Osteoblast (primary cell): ENCODE measurements around the gene PSMD13. TPM values are rescaled to one million over a fixed set of nuclear protein-coding genes. Genes with fewer than 3 reads are reported as not detected.

Source experiments
- DNase-seq: peaks from one replicate; pipeline ENCODE4 v3.0.0; 2011; ENCODE audit warnings: low spot score, mixed read lengths; ENCODE audit not compliant: insufficient read length; ENCODE audit errors: missing footprints
- H2AFZ ChIP-seq: 2 replicates; pipeline ENCODE4 v1.6.0; 2011; ENCODE audit warnings: mild to moderate bottlenecking, low read length
- H3K27ac ChIP-seq: 2 replicates; pipeline ENCODE4 v1.5.1; 2011; ENCODE audit warnings: mild to moderate bottlenecking, low read depth, low read length, moderate library complexity
- H3K27me3 ChIP-seq: 2 replicates; pipeline ENCODE4 v1.6.0; 2012; ENCODE audit warnings: mild to moderate bottlenecking, control low read depth, inconsistent platforms, low read length, moderate library complexity; ENCODE audit not compliant: insufficient read depth
- H3K36me3 ChIP-seq: 2 replicates; pipeline ENCODE4 v1.5.1; 2011; ENCODE audit warnings: mild to moderate bottlenecking, low read length, control low read depth, moderate library complexity; ENCODE audit not compliant: insufficient read depth
- H3K4me1 ChIP-seq: 2 replicates; pipeline ENCODE4 v1.5.1; 2011; ENCODE audit warnings: mild to moderate bottlenecking, low read length, control low read depth, moderate library complexity; ENCODE audit not compliant: insufficient read depth
- H3K4me2 ChIP-seq: 2 replicates; pipeline ENCODE4 v1.6.0; 2011; ENCODE audit warnings: mild to moderate bottlenecking, low read length; ENCODE audit not compliant: insufficient read depth
- H3K4me3 ChIP-seq: fragments of 200-600 bp; sonication (generic); 3 replicates; pipeline ENCODE4 v1.5.1; 2012; ENCODE audit warnings: mild to moderate bottlenecking, low read length, inconsistent platforms; ENCODE audit not compliant: insufficient read depth
- H3K79me2 ChIP-seq: 2 replicates; pipeline ENCODE4 v1.6.0; 2012; ENCODE audit warnings: mild to moderate bottlenecking, low read length, control low read depth, inconsistent platforms; ENCODE audit not compliant: insufficient read depth
- H3K9me3 ChIP-seq: 2 replicates; pipeline ENCODE4 v1.5.1; 2011; ENCODE audit warnings: low read depth, low read length, control low read depth
- H4K20me1 ChIP-seq: 2 replicates; pipeline ENCODE4 v1.6.0; 2012; ENCODE audit warnings: mild to moderate bottlenecking, low read length, control low read depth; ENCODE audit not compliant: insufficient read depth
- total RNA-seq: library from RNA; depleted of rRNA; stranded (reverse); fragments of >200 nt; gene quantifications from 2 replicates; pipeline ENCODE4 v1.2.3, GENCODE V29; 2012
- TF ChIP-seq, protein P1 (sequence below): IDR thresholded peaks from 2 replicates; pipeline ENCODE4 v1.5.1; 2011; ENCODE audit warnings: mild to moderate bottlenecking, low read depth, low read length, moderate library complexity; ENCODE audit errors: extremely low read depth

PSMD13 gene
- total RNA-seq, 1 donor = 110 TPM

DNA sequence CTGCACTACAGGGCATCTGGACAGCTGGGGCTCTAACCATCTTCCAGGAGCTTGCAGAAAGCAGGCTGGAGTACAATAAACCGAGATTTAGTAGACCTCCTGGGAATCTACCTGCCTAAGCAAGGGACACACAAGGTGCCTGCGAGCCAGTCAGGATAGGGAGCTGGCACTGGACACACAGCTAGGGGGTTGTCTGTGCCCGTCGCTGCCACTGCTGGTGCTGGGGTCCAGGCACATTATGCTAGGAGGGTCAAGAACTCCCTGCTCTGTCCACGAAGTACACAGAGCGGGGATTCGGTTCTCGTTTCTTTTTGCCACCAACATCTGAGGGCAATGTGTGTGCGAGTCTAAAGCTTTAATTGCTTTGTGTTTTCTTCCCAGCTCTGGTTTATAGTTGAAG lies 25.0 kb upstream of the PSMD13 start:
- Histone ChIP-seq H3K4me3 (no peak overlapping the region), H3K9me3 (no peaks in the 10 kb centered on the region), H3K27me3 (no peaks in the 10 kb centered on the region), H3K79me2 (peaks cover 58% of the 10 kb centered on the region), H3K27ac (peak overlapping the region; percentile 90), H3K36me3 (peaks cover 59% of the 10 kb centered on the region), H2AFZ (no peak overlapping the region), H3K4me1 (peaks cover 21% of the 10 kb centered on the region), H3K4me2 (no peak overlapping the region), H4K20me1 (peaks cover 48% of the 10 kb centered on the region)
- DNase-seq = peak; percentile 31
- TF ChIP-seq, protein P1, sequence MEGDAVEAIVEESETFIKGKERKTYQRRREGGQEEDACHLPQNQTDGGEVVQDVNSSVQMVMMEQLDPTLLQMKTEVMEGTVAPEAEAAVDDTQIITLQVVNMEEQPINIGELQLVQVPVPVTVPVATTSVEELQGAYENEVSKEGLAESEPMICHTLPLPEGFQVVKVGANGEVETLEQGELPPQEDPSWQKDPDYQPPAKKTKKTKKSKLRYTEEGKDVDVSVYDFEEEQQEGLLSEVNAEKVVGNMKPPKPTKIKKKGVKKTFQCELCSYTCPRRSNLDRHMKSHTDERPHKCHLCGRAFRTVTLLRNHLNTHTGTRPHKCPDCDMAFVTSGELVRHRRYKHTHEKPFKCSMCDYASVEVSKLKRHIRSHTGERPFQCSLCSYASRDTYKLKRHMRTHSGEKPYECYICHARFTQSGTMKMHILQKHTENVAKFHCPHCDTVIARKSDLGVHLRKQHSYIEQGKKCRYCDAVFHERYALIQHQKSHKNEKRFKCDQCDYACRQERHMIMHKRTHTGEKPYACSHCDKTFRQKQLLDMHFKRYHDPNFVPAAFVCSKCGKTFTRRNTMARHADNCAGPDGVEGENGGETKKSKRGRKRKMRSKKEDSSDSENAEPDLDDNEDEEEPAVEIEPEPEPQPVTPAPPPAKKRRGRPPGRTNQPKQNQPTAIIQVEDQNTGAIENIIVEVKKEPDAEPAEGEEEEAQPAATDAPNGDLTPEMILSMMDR = no peak

DNA sequence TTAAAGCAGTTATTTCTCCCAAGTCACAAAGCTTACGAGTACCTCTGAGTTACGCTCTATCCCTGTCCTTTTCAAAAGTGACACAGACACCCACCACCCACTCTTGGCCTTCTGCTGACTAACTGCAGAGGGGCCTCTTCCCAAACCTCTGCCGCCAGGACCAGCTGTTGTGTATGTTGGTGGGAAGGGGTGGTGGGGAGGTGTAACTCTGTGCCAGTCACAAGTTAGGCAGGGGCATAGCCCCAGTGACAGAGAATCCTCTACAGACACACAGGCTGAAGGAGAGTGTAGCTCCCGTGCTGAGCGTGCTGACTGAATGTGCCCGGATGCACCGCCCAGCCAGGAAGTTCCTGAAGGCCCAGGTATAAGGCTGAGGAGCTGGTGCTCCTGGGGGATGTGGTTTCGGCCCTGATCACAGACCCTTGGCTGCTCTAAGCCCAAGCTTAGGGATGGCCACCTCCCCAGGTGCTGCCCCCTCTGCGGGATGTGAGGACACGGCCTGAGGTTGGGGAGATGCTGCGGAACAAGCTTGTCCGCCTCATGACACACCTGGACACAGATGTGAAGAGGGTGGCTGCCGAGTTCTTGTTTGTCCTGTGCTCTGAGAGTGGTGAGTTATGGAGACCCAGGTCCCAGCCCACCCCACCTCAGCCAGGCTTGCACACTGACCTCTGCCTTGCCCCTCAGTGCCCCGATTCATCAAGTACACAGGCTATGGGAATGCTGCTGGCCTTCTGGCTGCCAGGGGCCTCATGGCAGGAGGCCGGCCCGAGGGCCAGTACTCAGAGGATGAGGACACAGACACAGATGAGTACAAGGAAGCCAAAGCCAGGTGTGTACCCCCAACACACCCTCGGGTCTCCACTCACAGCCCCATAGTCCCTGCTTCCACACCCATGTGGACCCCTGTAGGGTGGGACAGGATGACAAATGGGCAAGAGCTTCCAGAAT lies 24.4 kb upstream of the PSMD13 start:
- TF ChIP-seq, protein P1 = no peak
- H3K36me3 ChIP-seq = peaks cover 59% of the 10 kb centered on the region
- H4K20me1 ChIP-seq = peaks cover 47% of the 10 kb centered on the region
- H3K4me1 ChIP-seq = peaks cover 21% of the 10 kb centered on the region
- no peaks in the 10 kb centered on the region for H3K9me3 ChIP-seq
- no peak overlapping the region for H3K27ac ChIP-seq
- no peak overlapping the region for H2AFZ ChIP-seq
- no peak overlapping the region for H3K4me3 ChIP-seq
- H3K79me2 ChIP-seq = peaks cover 53% of the 10 kb centered on the region
- DNase-seq = peak; percentile 42
- H3K4me2 ChIP-seq = no peak overlapping the region
- no peaks in the 10 kb centered on the region for H3K27me3 ChIP-seq

DNA sequence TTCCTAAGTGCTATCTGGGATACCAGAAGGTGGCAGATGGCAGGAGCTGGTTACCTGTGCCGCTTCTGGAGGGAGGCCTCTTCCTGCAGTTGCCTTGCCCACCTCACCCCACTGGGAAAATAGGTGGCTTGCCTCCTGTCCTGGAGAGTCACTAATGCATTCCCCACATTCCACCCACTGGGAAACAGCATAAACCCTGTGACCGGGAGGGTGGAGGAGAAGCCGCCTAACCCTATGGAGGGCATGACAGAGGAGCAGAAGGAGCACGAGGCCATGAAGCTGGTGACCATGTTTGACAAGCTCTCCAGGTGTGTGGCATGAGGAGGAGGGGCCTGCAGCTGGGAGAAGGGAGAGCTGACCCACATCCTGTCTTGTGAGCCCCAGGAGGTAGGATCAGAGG lies 23.7 kb upstream of the PSMD13 start:
- no peak overlapping the region for H2AFZ ChIP-seq
- H3K4me2 ChIP-seq = no peak overlapping the region
- H3K4me3 ChIP-seq = no peak overlapping the region
- H3K9me3 ChIP-seq = no peaks in the 10 kb centered on the region
- H3K79me2 ChIP-seq = peaks cover 51% of the 10 kb centered on the region
- peaks cover 59% of the 10 kb centered on the region for H3K36me3 ChIP-seq
- no peaks in the 10 kb centered on the region for H3K27me3 ChIP-seq
- H3K4me1 ChIP-seq = peaks cover 21% of the 10 kb centered on the region
- TF ChIP-seq, protein P1 = no peak
- DNase-seq = peak; percentile 41
- H4K20me1 ChIP-seq = peaks cover 47% of the 10 kb centered on the region
- H3K27ac ChIP-seq = no peak overlapping the region

DNA sequence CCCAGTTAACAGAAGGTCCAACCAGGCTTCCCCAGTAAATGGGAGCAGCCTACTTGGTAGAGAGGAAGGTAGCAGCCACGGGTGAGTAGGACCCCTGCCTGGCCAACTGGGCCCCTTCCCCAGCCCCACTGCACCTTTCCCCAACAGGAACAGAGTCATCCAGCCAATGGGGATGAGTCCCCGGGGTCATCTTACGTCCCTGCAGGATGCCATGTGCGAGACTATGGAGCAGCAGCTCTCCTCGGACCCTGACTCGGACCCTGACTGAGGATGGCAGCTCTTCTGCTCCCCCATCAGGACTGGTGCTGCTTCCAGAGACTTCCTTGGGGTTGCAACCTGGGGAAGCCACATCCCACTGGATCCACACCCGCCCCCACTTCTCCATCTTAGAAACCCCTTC lies 22.7 kb upstream of the PSMD13 start:
- H3K9me3 ChIP-seq = no peaks in the 10 kb centered on the region
- TF ChIP-seq, protein P1 = no peak
- no peak overlapping the region for H3K4me2 ChIP-seq
- no peak overlapping the region for H3K27ac ChIP-seq
- no peaks in the 10 kb centered on the region for H3K27me3 ChIP-seq
- H3K79me2 ChIP-seq = peaks cover 44% of the 10 kb centered on the region
- H3K4me3 ChIP-seq = no peak overlapping the region
- peaks cover 59% of the 10 kb centered on the region for H3K36me3 ChIP-seq
- peaks cover 46% of the 10 kb centered on the region for H4K20me1 ChIP-seq
- H3K4me1 ChIP-seq = peaks cover 21% of the 10 kb centered on the region
- no peak for DNase-seq
- H2AFZ ChIP-seq = no peak overlapping the region
